Prostate gland (tissue), 2 donors: Measurements from ENCODE around the gene OR10K1.

ENCODE experiments used
- CTCF ChIP-seq, 4 experiments: fragments of 200-600 bp in 2 of 4; fragments of 450-650 bp in 2 of 4; sonication (generic) in 2 of 4; IDR thresholded peaks; 1 replicate in 3 of 4; 2 replicates in 1 of 4; pipeline ENCODE4 v1.5.1; 2016 to 2019; ENCODE audit warnings: antibody characterized with exemption in 4 of 4, mild to moderate bottlenecking in 2 of 4, moderate library complexity in 2 of 4
- POLR2A ChIP-seq: fragments of 450-650 bp; IDR thresholded peaks from one replicate; pipeline ENCODE4 v1.6.1; 2016; ENCODE audit warnings: antibody characterized with exemption, mild to moderate bottlenecking

GRCh38 chr1:158493054-158493453, 31.4 kb downstream of the OR10K1 start:
- no peak for TF ChIP-seq CTCF (IDR thresholded peaks at IDR 0.05)
- no peak for TF ChIP-seq POLR2A
